GM12892 (cell line): Measurements from ENCODE around the gene SDR9C7.

Experiments used
- POLR2A ChIP-seq: IDR thresholded peaks from 2 replicates; pipeline ENCODE4 v1.6.1; 2011; ENCODE audit warnings: low read depth, low read length, control low read depth
- POLR2AphosphoS5 ChIP-seq: IDR thresholded peaks from 2 replicates; pipeline ENCODE4 v1.6.1; 2011; ENCODE audit warnings: low read depth, low read length, control low read depth

- TF ChIP-seq POLR2A (no peak), POLR2AphosphoS5 (no peak)
Observed at GRCh38 chr12:56877195-56878009, 56.8 kb downstream of the SDR9C7 start.
